LNCaP clone FGC (cell line): Measurements from ENCODE around the gene TSC22D2.

Experiments
- DNase-seq: peaks from one replicate; pipeline ENCODE4 v3.0.0-alpha.2; 2011; ENCODE audit warnings: low read depth
- H3K4me3 ChIP-seq: 2 replicates; pipeline ENCODE4 v1.5.1; 2011; ENCODE audit warnings: mild to moderate bottlenecking, low read depth, low read length, control low read depth
- TF ChIP-seq, protein P1 (sequence below): IDR thresholded peaks from 2 replicates; pipeline ENCODE4 v1.5.1; 2012; ENCODE audit warnings: mild to moderate bottlenecking; ENCODE audit not compliant: control insufficient read depth, insufficient read depth; ENCODE audit errors: extremely low read depth

TSC22D2 gene

DNA sequence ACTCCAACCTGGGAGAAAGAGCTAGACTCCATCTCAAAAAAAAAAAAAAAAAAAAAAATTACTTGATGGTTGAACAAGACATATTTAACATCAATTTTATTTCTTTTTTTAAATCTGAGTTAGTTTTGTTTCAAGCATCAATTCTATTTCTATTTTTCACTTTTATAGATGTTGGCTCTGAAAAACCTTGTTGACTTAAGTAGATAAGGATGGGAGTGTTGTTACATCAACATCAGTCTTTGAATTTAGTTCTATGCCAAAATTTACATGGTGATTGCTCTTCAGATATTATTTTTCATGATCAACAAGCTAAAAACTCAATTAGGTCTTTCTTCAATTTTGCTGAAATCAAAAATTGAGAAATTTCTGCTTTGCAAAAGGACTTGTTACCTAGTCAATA, 71.3 kb downstream of the TSC22D2 start:
- DNase-seq, result no peak
- H3K4me3 ChIP-seq, result no peak overlapping the region
- TF ChIP-seq, protein P1, sequence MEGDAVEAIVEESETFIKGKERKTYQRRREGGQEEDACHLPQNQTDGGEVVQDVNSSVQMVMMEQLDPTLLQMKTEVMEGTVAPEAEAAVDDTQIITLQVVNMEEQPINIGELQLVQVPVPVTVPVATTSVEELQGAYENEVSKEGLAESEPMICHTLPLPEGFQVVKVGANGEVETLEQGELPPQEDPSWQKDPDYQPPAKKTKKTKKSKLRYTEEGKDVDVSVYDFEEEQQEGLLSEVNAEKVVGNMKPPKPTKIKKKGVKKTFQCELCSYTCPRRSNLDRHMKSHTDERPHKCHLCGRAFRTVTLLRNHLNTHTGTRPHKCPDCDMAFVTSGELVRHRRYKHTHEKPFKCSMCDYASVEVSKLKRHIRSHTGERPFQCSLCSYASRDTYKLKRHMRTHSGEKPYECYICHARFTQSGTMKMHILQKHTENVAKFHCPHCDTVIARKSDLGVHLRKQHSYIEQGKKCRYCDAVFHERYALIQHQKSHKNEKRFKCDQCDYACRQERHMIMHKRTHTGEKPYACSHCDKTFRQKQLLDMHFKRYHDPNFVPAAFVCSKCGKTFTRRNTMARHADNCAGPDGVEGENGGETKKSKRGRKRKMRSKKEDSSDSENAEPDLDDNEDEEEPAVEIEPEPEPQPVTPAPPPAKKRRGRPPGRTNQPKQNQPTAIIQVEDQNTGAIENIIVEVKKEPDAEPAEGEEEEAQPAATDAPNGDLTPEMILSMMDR, result no peak

DNA sequence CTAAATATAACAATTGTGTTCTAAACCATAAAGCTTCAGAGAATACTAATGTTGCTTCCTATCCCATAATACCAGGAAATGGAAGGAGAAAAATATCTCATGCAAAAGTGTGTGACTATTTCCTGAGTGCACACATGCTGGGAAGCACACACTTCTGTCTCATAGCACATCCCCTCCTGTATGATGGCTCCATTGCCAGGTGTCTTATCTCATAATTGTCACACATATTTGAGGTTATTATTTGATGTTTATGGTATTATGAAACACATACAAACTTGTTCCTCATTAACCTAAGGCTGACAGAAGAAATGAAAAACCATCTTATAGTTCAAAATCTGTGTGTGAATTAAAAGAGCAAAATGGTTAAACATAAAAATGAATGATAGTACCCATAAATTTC, 72.8 kb downstream of the TSC22D2 start:
- H3K4me3 ChIP-seq, result no peak overlapping the region
- DNase-seq, result no peak
- TF ChIP-seq, protein P1, result no peak

DNA sequence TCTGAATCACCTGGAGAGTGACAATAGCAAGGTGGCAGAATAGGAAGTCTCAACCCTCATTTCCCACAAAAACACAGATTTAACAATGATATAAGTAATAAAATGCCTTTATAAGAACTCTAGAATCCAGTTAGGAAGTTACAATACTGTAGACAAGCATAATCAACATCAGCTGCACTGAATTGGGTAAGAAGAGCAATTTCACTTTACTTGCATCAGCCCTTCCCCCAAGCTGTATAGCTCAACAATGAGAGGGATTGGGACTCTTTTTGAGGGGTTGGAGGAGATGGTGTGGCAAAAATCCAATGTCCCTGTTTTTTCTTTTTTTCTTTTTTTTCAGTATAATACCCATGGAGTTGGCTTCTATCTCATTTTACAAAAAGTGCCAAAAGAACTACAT, 75.1 kb downstream of the TSC22D2 start:
- no peak overlapping the region for H3K4me3 ChIP-seq
- no peak for DNase-seq
- TF ChIP-seq, protein P1, result no peak

DNA sequence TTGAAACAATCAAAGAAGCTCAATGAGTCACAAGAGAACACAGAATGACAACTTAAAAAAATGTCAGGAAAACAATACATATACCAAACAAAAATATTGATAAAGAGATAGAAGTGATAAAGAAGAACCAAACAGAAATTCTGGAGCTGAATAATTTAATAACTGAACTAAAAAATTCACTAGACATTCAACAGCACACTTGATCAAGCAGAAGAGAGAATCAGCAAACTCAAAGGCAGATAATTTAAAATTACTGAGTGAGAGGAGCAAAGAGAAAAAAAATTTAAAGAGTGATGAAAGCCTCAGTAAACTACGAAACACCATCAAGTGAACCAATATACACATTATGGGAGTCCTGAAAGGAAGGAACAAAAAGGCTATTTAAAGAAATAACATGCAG, 76.3 kb downstream of the TSC22D2 start:
- TF ChIP-seq, protein P1, result no peak
- H3K4me3 ChIP-seq, result no peak overlapping the region
- no peak for DNase-seq

DNA sequence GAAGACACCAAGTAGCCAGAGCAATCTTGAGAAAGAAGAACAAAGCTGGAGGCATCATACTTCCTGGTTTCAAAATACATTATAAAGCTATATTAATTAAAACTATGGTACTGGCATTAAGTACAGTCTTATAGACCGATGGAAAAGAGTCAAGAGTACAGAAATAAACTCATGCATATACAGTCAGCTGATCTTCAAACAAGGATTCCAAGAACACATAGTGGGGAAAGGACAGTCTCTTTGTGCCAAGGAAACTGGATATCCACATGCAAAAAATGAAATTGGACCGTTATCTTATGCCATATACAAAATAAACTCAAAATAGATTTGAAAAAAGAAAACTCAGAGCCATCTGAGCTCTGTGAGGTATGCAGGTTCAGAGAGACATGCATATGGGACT, 80.8 kb downstream of the TSC22D2 start:
- no peak overlapping the region for H3K4me3 ChIP-seq
- no peak for DNase-seq
- TF ChIP-seq, protein P1, result no peak

DNA sequence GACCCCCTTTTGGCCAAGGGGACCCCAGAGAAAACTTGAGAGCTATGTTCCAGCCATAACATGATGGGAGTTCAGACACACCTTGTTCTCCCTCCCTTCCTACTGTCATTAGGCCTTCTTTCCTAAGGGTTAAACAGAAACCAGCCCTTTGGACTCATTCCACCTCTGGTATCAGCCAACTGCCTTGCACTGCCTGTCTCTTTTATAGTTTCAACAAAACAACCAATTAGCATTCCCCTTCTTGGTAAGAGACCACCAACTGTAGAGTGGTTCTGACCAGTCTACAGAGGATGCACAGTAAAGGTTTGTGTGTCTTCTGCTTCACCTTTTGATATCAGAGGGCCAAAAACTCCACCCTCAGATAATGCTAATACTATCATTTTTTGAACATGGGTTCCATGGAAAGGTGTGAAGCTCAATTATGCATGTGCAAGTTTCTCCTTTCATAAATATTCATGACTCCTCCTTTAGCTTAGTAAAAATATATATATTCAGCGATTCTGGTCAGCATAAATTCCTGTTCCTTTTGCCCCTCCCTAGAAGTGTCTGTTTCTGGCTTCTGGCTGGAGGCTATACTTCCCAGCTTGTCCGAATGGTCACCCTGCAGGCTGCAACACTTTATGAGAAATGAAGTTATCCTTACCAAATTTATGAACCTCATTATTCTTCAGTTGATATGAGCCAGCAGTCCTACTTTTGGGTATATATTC, 82.3 kb downstream of the TSC22D2 start:
- TF ChIP-seq, protein P1, result no peak
- no peak overlapping the region for H3K4me3 ChIP-seq
- no peak for DNase-seq

DNA sequence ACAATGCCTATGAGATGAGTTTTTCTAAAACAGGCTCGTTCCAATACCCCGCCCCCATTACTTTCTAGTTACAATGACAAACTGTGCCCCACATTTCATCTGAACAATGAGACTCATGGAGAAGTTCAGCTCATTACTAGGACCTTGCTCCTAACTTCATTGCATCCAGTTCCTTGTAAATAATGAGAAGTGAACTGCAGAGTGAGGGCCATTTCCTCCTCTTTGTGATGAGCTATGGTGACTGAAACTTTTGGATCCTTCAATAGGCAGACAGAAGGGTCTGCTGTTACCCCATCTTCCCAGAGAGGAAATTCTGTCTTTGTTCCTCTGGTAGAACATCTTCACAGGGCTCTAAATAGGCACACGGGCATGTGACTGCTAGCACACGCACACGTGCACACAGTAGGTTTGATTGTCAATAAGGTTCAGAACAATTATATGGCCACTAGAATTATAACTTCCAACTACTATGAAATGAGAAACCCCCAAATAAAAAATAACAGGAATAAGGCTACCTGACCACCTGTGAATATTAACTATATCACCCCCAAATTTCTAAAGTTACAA, 86.4 kb downstream of the TSC22D2 start:
- TF ChIP-seq, protein P1, result no peak
- no peak overlapping the region for H3K4me3 ChIP-seq
- no peak for DNase-seq
